KG1 (cell line): ENCODE data around the gene APOB.

Experiments used
- DNase-seq: peaks from one replicate; lab custom pipeline; 2025; lab: John Stamatoyannopoulos, UW

The APOB gene

GRCh38 chr2:21046506-21046905, 2.6 kb upstream of the APOB start:
- DNase-seq = no peak

DNA sequence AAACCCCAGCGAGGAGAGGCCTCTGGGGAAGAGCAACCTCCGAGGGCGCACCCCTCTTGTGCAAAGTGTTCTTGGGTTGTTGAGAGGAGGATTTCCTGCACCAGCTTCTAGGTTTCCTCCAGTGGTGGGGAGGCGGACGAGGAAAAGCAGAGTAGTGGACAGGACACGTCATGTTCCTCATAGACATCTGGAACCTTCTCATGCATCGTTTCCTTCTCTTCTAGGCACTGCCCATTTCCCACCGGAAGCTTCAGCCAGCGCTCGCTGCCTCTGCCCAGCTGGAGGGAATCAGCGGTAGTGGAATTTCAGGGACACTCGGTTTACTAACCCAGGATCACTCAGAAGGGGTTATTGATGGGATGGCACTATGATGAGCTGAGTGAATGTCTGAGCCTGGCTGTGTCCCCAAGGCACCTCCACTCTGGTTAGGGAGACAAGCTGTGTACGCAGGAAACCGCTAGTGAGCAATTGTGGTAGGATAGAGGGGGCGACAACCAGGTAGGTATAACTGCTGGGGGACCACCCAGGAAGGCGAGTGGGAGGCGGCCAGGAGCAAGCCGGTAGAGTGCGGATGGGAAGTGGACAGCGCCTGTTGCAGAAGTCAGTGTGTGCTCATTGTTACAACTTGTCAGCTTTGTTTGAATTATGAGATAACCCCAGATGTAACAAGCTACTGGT, 960 bp upstream of the APOB start:
- no peak for DNase-seq

GRCh38 chr2:21042958-21043743, 722 bp downstream of the APOB start:
- peak; percentile 1 for DNase-seq

GRCh38 chr2:21042708-21042957, 1.2 kb downstream of the APOB start:
- no peak for DNase-seq

GRCh38 chr2:21041943-21042707, 1.7 kb downstream of the APOB start:
- no peak for DNase-seq

DNA sequence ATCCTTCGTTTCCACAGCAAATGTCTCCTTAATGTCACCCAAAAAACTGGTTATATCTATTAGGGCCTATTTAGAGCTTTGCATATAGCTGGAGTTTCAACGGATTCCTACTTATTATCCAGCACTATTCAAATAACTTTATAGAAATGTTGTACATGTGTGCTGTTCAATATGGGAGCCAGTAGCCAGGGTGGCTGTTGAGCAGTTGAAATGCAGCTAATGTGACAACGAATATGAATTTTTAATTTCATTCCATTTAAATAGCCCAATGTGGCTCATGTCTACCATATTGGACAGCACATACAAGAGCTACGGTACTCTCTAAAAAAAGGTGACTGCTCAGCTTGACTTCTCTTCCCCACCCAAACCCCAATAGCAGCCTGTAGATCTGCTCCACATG, 2.4 kb downstream of the APOB start:
- DNase-seq = no peak

GRCh38 chr2:21040468-21041377, 3.1 kb downstream of the APOB start:
- no peak for DNase-seq

DNA sequence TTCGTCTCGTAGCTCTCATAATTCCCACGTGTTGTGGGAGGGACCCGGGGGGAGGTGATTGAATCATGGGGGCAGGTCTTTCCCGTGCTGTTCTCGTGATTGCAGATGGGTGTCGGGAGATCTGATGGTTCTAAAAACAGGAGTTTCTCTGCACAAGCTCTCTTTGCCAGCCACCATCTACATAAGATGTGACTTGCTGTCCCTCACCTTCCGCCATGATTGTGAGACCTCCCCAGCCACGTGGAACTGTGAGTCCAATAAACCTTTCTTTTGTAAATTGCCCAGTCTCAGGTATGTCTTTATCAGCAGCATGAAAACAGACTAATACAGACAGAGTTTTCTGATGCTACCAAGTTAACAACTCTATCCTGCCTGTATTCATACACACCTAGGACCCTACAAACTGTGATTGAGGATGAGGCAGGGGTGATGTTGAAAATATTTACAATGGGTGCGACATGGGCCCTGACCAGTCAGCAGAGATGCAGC, 3.9 kb downstream of the APOB start:
- DNase-seq = no peak

DNA sequence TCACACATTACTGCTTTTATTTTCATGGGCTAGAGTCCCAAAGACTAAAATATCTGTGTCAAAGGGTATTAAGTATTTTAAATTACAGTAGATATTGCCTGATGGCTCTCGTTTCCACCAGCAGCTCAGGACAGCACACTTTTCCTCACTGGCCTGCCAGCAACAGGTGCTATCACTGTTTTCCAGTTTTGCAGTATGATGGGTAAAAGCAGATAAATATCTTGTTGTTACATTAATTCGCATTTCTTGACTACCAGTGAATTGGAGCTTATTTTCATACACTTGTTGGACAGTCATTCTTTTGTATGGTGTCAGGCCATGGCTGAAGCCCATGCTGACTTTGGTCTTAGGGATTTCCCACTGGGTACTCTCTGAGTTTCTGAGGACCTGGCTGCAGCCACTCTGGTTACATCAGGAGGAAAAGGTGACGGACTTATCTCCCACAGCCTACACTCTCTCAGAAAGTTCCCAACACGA, 4.8 kb downstream of the APOB start:
- no peak for DNase-seq

GRCh38 chr2:21038403-21039073, 5.3 kb downstream of the APOB start:
- DNase-seq = no peak

DNA sequence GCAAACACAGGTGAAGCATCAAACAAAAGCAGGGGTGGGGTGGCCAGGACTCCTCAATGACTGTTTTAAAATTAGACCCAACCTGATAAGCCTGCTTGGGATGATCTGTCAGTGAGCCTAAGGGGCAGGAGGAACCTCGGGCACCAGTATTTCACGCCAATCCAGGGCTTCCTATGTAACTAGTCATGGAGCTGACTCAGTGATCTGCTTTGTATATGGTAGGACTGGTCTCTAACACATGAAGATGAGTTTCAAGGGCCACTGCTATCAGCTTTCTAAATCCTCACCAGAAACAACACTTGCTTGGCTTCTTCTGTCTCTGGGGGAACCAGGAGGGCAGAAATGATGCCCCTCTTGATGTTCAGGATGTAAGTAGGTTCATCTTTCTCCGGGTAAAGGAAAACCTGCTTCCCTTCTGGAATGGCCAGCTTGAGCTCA, 6.2 kb downstream of the APOB start:
- no peak for DNase-seq

DNA sequence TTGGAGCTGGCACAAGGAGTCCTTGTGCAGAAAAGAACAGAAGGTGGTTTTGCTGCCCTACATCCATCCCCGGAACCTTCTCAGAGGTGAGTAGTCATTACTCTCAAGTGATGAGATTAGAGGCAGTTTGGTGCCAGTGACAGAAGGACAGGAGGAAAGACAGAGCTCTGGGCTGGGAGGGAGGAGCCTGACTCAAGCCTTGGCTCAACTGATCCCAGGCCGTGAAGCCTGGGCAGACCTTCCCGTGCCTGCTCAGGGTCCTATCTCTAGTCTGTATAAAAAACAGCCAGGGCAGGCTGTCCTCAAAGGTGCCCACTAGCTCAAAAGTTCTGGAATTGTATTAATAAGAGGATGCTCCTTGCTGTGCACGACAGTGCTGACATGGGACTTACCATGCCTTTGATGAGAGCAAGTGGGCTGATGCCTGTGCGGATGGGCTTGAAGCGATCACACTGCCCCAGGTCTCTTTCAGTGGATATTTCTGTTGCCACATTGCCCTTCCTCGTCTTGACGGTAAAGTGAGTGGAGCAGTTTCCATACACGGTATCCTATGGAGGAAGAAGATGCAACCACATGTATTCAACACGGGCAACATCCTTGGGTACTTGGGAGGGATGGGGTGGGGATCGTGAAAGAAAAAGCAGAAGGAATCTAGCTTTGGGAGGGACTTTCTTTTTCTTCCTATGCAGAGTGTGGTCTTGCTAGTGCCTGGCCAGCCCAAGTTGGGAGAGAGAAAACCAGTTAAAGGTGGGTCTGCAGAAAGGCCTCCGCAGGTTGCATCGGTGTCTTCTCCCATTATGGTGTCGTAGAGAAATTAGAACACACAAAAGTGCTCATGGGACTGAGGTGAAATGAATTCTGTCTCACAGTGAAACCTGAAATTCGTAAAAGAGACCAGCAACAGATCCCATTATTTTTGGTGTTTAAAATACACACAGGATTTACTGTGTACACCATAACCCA, 6.9 kb downstream of the APOB start:
- no peak for DNase-seq

DNA sequence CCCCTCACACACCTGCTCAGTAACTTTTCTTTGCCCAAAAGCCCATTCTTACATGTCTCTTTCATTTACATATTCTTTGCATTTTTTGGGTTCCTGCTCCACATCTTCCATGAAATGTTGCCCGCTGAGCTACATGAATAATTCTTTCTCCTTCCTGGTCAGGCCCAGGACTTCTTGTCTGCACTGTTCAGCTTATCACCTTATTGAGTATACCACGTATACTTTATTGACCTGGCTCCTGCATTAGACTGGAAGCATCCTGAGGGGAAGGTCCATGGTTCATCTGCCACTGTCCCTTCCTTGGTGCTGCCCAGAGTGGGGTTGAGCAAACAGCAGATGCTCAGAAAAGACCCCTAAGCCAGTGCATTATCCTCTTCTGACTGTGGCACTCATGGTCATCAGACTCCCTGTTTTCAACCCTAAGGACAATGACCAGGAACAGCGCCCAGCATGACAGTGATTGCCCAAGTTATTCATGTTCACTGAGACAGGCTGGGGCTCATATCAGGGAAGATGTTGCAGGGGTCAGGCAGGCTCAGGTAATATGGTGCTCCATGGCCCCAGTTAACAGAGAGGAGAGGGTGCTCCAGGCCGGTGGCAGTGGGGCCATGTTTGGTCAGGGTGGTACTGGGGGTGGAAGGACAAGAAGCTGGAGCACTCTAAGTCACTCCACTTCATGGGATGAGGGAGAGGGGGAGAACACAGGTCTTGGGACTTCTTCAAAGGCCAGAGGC, 7.7 kb downstream of the APOB start:
- no peak for DNase-seq

- DNase-seq = no peak
These were observed 8.4 kb downstream of the APOB start for GRCh38 chr2:21035282-21035973.

DNA sequence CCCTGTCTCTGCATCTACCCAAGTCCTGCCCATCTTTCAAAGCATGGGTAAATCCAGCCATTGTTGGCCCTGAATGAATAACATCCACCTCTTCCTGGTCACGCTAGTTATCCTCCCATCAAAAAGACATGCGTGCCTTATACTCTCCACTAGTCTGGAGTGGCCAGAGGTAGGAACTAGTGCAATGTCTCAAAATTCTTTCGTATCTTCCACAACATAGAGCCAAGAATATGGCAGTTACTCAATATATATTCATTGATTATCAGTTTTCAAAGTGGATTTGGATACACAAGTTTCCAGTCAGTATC, 8.9 kb downstream of the APOB start:
- no peak for DNase-seq

- DNase-seq = no peak
These were observed 9.5 kb downstream of the APOB start for GRCh38 chr2:21034156-21034971.

GRCh38 chr2:21033237-21034155, 10.4 kb downstream of the APOB start:
- no peak for DNase-seq
